Liver (tissue), 3 donors: ENCODE results near the gene DISC1.

Experiments used
- ATF3 ChIP-seq: IDR thresholded peaks from 2 replicates; pipeline ENCODE4 v1.6.1; 2016; ENCODE audit warnings: antibody characterized with exemption
- CTCF ChIP-seq: fragments of 150-350 bp; IDR thresholded peaks from 2 replicates; pipeline ENCODE4 v1.5.1; 2017; ENCODE audit warnings: improper control_type of control experiment, low read depth, low read length; ENCODE audit not compliant: missing input control
- EGR1 ChIP-seq, 2 donors: IDR thresholded peaks; 2 replicates each; pipeline ENCODE4 v1.6.1; 2016 to 2018; ENCODE audit warnings: antibody characterized with exemption in 2 of 2, low read depth in 2 of 2
- FOXA1 ChIP-seq: IDR thresholded peaks from 2 replicates; pipeline ENCODE4 v1.6.1; 2016; ENCODE audit warnings: antibody characterized with exemption
- JUND ChIP-seq, 2 donors: IDR thresholded peaks; 2 replicates each; pipeline ENCODE4 v1.6.1; 2016; ENCODE audit warnings: antibody characterized with exemption in 2 of 2
- REST ChIP-seq: IDR thresholded peaks from 2 replicates; pipeline ENCODE4 v1.6.1; 2016; ENCODE audit warnings: antibody characterized with exemption, mild to moderate bottlenecking
- SP1 ChIP-seq: IDR thresholded peaks from 2 replicates; pipeline ENCODE4 v1.6.1; 2018; ENCODE audit warnings: antibody characterized with exemption, mild to moderate bottlenecking
- TAF1 ChIP-seq: conservative IDR thresholded peaks from 2 replicates; pipeline ENCODE4 v1.6.1; 2016; ENCODE audit warnings: antibody characterized with exemption, mild to moderate bottlenecking
- YY1 ChIP-seq: IDR thresholded peaks from 2 replicates; pipeline ENCODE4 v1.6.1; 2016; ENCODE audit warnings: antibody characterized with exemption, mild to moderate bottlenecking
- ZBTB33 ChIP-seq: IDR thresholded peaks from 2 replicates; pipeline ENCODE4 v1.6.1; 2016; ENCODE audit warnings: antibody characterized with exemption
- donor health status: healthy.
- donor health status: healthy.

GRCh38 chr1:231735411-231735810 is 108.8 kb downstream of the DISC1 start:
- TF ChIP-seq CTCF (no peak), ATF3 (no peak), FOXA1 (no peak), JUND (IDR thresholded peaks at IDR 0.05) (no peak), REST (no peak), SP1 (no peak), EGR1 (IDR thresholded peaks at IDR 0.05; ENCODE audit: low read depth in 2 of 2) (no peak), YY1 (no peak), TAF1 (no peak), ZBTB33 (no peak)
